Adrenal gland (tissue), 12 donors: ENCODE measurements around the gene FOXP4. TPM values are rescaled to one million over a fixed set of nuclear protein-coding genes. Genes with fewer than 3 reads are reported as not detected.

Experiments used
- DNase-seq, 7 donors: peaks; one replicate each; pipeline ENCODE4 v3.0.0-alpha.2; 2019 to 2020
- H3K27ac ChIP-seq, 5 donors: fragments of 200-600 bp; sonication (generic) in 4 of 5; 1 replicate in 3 of 5; 2 replicates in 2 of 5; pipeline versions ENCODE4 v1.5.1 to v1.8.0; 2016 to 2020; ENCODE audit warnings: mild to moderate bottlenecking in 1 of 5
- H3K27me3 ChIP-seq: fragments of 200-600 bp; 2 replicates; pipeline ENCODE4 v1.8.0; 2021
- H3K36me3 ChIP-seq, 2 donors: fragments of 200-600 bp; replicated peaks in 1 of 2; 1 replicate in 1 of 2; 2 replicates in 1 of 2; pipeline versions ENCODE4 v1.5.1 to v1.8.0; 2018 to 2022
- H3K4me1 ChIP-seq, 2 donors: fragments of 200-600 bp; replicated peaks in 1 of 2; 1 replicate in 1 of 2; 2 replicates in 1 of 2; pipeline versions ENCODE4 v1.5.1 to v1.8.0; 2018 to 2021
- H3K4me3 ChIP-seq, 4 donors: fragments of 200-600 bp; sonication (generic) in 3 of 4; one replicate each; pipeline ENCODE4 v1.5.1; 2016 to 2018
- H3K9me3 ChIP-seq, 3 donors: fragments of 200-600 bp; sonication (generic) in 1 of 3; replicated peaks in 1 of 3; 1 replicate in 2 of 3; 2 replicates in 1 of 3; pipeline versions ENCODE4 v1.5.1 to v1.8.0; 2016 to 2021
- CTCF ChIP-seq, 6 experiments: fragments of 450-650 bp in 4 of 6; fragments of 200-600 bp in 2 of 6; sonication (generic) in 1 of 6; IDR thresholded peaks; 1 replicate in 5 of 6; 2 replicates in 1 of 6; pipeline versions ENCODE4 v1.5.1 to v1.8.0; 2016 to 2021; ENCODE audit warnings: antibody characterized with exemption in 6 of 6, mild to moderate bottlenecking in 2 of 6, moderate library complexity in 1 of 6
- POLR2A ChIP-seq, 2 donors: fragments of 450-650 bp; IDR thresholded peaks; one replicate each; pipeline ENCODE4 v1.6.1; 2017; ENCODE audit warnings: antibody characterized with exemption in 2 of 2, mild to moderate bottlenecking in 2 of 2, moderate library complexity in 1 of 2
- WGBS, 4 donors: extraction: QIAGEN DNeasy Blood & Tissue Kit in 2 of 4; methylation state at CpG; one replicate each; pipeline versions ENCODE4 v1.1.5 to v1.1.7; 2013 to 2017; 5-methylcytosine and 5-hydroxymethylcytosine counted together
- intact Hi-C, 2 donors: fragments of 100-400 bp; cut with DNase I; formaldehyde crosslinking; loops; one replicate each; pipeline versions ENCODE4 v1.14.1 to v1.15.0; 2022 to 2023
- polyA plus RNA-seq, 3 donors: library from polyadenylated mRNA; stranded (reverse); fragments of 200-250 nt in 2 of 3; fragments of 350-450 nt in 1 of 3; fragmentation: Illumina TruSeq in 1 of 3; extraction: RNeasy Lipid Tissue Mini Kit (QIAGEN cat#74804) in 1 of 3; gene quantifications; one replicate each; pipeline ENCODE4 v1.2.3, GENCODE V29; 2013 to 2014
- total RNA-seq, 9 donors: library from RNA; depleted of rRNA in 4 of 9; stranded (reverse); fragments of >200 nt in 4 of 9; fragments of 120-200 nt in 1 of 9; fragmentation: NEBNext Ultra II Directional in 1 of 9; extraction: Animal tissue kit (Norgen Biotek cat#: 25700) in 1 of 9; gene quantifications; one replicate each; pipeline versions ENCODE4 v1.1.0 to v1.2.4, GENCODE V29; 2013 to 2023
- donor health status: healthy with polysubstance abuse.
- donor health status: Bipolar disorder and iron deficiency.
- donor health status: DM: yes; HTN: yes; CAD: no.
- donor health status: DM: no; HTN: no; CAD: no.
- donor health status: DM: no; HTN: no; CAD: no.
- donor health status: DM: yes; HTN: yes; CAD: no.

The FOXP4 gene
- total and polyA plus RNA-seq, 12 donors = 1.6 to 18.2 (median 11.3) TPM

- TF ChIP-seq POLR2A (IDR thresholded peaks at IDR 0.05) (no peak), CTCF (IDR thresholded peaks at IDR 0.05) (no peak)
- Histone ChIP-seq H3K27ac (peak overlapping the region in 2 of 5 donors; percentile 21 to 50), H3K9me3 (no peaks in the 10 kb centered on the region), H3K27me3 (no peaks in the 10 kb centered on the region), H3K36me3 (peaks cover 0 to 13% of the 10 kb centered on the region in 2 donors), H3K4me1 (peaks cover 0 to 23% of the 10 kb centered on the region in 2 donors), H3K4me3 (no peak overlapping the region)
- DNase-seq = no peak
- 91 to 95% (median 94%) methylated on average over 6 of the region's 6 CpGs for WGBS, 4 donors
- intact Hi-C loops = no loop called here
These were observed 22.0 kb downstream of the FOXP4 start for GRCh38 chr6:41568202-41568584.

GRCh38 chr6:41568585-41569384 lies 22.6 kb downstream of the FOXP4 start:
- peaks cover 0 to 13% of the 10 kb centered on the region in 2 donors for H3K36me3 ChIP-seq
- peaks cover 0 to 23% of the 10 kb centered on the region in 2 donors for H3K4me1 ChIP-seq
- no peak overlapping the region for H3K4me3 ChIP-seq
- no peaks in the 10 kb centered on the region for H3K27me3 ChIP-seq
- intact Hi-C loops = no loop called here
- no peaks in the 10 kb centered on the region for H3K9me3 ChIP-seq
- peak in 1 of 7 donors; percentile 20 for DNase-seq
- no peak for TF ChIP-seq POLR2A (IDR thresholded peaks at IDR 0.05)
- no peak for TF ChIP-seq CTCF (IDR thresholded peaks at IDR 0.05)
- WGBS, 4 donors = 80 to 87% (median 84%) methylated on average over 12 to 13 of the region's 13 CpGs
- H3K27ac ChIP-seq = peak overlapping the region in 2 of 5 donors; percentile 21 to 50

- Histone ChIP-seq H3K27me3 (no peaks in the 10 kb centered on the region), H3K9me3 (no peaks in the 10 kb centered on the region), H3K4me3 (no peak overlapping the region), H3K4me1 (peaks cover 0 to 23% of the 10 kb centered on the region in 2 donors), H3K36me3 (peaks cover 0 to 13% of the 10 kb centered on the region in 2 donors), H3K27ac (no peak overlapping the region)
- no peak for TF ChIP-seq CTCF (IDR thresholded peaks at IDR 0.05)
- TF ChIP-seq POLR2A (IDR thresholded peaks at IDR 0.05) = no peak
- intact Hi-C loops = no loop called here
- DNase-seq = no peak
- 86 to 93% (median 87%) methylated on average over 5 of the region's 5 CpGs for WGBS, 4 donors
These were observed 24.1 kb downstream of the FOXP4 start for GRCh38 chr6:41570259-41570615.

- WGBS, 4 donors = 86 to 94% (median 91%) methylated on average over 13 to 15 of the region's 15 CpGs
- DNase-seq = no peak
- intact Hi-C loops = no loop called here
- Histone ChIP-seq H3K27me3 (no peaks in the 10 kb centered on the region), H3K36me3 (peaks cover 0 to 6% of the 10 kb centered on the region in 2 donors), H3K27ac (no peak overlapping the region), H3K4me3 (no peak overlapping the region), H3K4me1 (peaks cover 0 to 23% of the 10 kb centered on the region in 2 donors), H3K9me3 (no peaks in the 10 kb centered on the region)
- TF ChIP-seq POLR2A (IDR thresholded peaks at IDR 0.05) (no peak), CTCF (IDR thresholded peaks at IDR 0.05) (no peak)
These were observed 25.0 kb downstream of the FOXP4 start for GRCh38 chr6:41571021-41571780.
